Measurements from ENCODE around the gene RBFOX2. TPM values are rescaled to one million over a fixed set of nuclear protein-coding genes. Genes with fewer than 3 reads are reported as not detected.
"Not testable (repeated sequence)": the region's sequence is repeated elsewhere in the genome, so short reads cannot be mapped to it uniquely, and the experiment has no call there.

RBFOX2 gene
- polyA plus RNA-seq, 2 of the 4 experiments (the other 2 are of a cell fraction) = 30.3 to 77.7 TPM

DNA sequence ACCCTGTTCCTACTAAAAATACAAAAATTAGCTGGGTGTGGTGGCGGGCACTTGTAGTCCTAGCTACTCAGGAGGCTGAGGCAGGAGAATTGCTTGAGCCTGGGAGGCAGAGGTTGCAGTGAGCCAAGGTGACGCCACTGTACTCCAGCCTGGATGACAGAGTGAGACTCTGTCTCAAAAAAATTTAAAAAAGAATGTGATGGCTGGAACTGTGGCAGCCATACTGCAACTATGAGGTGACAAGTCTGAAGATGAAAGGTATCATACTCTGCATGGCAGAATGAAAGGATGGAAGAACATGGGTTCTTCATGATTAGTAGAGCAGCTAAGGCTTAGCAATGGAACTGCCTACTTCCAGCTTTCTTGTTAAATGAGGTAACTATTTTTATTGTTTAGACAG lies 42.0 kb upstream of the RBFOX2 start:
- not testable (repeated sequence) for DNase-seq (ENCODE audit: low read depth in 1 of 2, low spot score in 1 of 2); H3K9me3 ChIP-seq; H3K4me2 ChIP-seq; H3K4me3 ChIP-seq; H3K4me1 ChIP-seq; ATAC-seq; H3K27ac ChIP-seq; FAIRE-seq
- WGBS (ENCODE audit: missing lambda C conversion rate) = 91% methylated on average over 2 of the region's 2 CpGs
- ChIA-PET CTCF (interaction anchor here (1.3 kb wide), 1 partner anchor 640 kb away, joined by 3 read pairs; no protein-coding TSS in a partner anchor), POLR2A (interaction anchor here (0.7 kb wide), 1 partner anchor 47 kb away, joined by 4 read pairs; no protein-coding TSS in a partner anchor)

DNA sequence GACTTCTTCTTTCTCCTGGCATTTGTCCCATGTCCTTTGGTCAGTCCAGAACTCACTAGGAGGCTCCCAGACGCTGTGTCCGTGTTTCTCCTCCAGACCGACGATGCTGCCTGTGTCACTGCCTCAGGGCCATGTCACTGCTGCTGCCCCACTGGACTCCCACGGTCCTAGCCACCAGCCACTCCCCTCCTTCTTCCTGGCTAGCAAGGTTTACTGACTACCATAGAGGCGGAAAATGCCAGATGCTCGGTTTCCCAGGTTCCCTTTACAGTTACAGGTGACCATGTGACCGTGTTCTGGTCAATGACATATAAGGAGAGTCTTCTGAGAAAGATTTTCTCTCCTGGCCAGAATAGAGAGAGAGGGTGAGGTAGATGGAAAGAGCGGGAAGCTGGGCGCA lies 40.7 kb upstream of the RBFOX2 start:
- POLR2A ChIA-PET = no interaction called here
- 71% methylated on average over 10 of the region's 10 CpGs for WGBS (ENCODE audit: missing lambda C conversion rate)
- CTCF ChIA-PET = interaction anchor here (1.1 kb wide), 1 partner anchor 117 kb away, joined by 3 read pairs; no protein-coding TSS in a partner anchor

DNA sequence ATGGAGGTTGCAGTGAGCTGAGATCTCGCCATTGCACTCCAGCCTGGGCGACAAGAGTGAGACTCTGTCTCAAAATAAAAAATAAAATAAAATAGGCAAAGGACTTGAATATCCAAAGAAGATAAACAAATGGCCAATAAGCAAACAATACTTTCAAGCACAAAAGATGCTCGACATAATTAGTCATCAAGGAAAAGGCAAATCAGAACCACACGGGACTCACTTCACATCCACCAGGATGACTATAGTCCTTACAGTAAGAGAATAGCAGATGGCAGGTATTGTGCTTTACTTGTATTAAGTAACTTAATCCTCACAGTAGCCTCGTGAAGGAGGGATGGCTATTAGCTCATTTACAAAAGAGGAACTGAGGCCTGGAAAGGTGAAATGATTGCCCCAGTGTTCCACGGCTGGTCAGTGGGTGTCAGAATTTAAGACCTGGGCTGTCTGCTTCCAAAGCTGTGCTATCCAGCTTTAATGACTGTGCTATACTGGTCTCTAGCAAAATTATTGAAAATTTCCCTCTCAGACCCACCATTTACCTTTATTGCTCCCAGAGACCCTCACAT lies 40.2 kb upstream of the RBFOX2 start:
- POLR2A ChIA-PET = no interaction called here
- Histone ChIP-seq H3K4me3 (no peak overlapping the region), H3K4me2 (no peak overlapping the region), H3K9me3 (no peaks in the 10 kb centered on the region), H3K4me1 (peaks cover 5% of the 10 kb centered on the region; the same call in 2 of the 3 replicates), H3K27ac (no peak overlapping the region)
- CTCF ChIA-PET = interaction anchor here (1.0 kb wide), 1 partner anchor 442 kb away, joined by 3 read pairs; no protein-coding TSS in a partner anchor
- no peak for TF ChIP-seq JUNB (IDR thresholded peaks at IDR 0.05)
- TF ChIP-seq GATA3 (IDR thresholded peaks at IDR 0.05; ENCODE audit: borderline replicate concordance) = no peak
- no peak for TF ChIP-seq SMC3 (IDR thresholded peaks at IDR 0.05)
- TF ChIP-seq, protein P1, sequence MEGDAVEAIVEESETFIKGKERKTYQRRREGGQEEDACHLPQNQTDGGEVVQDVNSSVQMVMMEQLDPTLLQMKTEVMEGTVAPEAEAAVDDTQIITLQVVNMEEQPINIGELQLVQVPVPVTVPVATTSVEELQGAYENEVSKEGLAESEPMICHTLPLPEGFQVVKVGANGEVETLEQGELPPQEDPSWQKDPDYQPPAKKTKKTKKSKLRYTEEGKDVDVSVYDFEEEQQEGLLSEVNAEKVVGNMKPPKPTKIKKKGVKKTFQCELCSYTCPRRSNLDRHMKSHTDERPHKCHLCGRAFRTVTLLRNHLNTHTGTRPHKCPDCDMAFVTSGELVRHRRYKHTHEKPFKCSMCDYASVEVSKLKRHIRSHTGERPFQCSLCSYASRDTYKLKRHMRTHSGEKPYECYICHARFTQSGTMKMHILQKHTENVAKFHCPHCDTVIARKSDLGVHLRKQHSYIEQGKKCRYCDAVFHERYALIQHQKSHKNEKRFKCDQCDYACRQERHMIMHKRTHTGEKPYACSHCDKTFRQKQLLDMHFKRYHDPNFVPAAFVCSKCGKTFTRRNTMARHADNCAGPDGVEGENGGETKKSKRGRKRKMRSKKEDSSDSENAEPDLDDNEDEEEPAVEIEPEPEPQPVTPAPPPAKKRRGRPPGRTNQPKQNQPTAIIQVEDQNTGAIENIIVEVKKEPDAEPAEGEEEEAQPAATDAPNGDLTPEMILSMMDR (IDR thresholded peaks at IDR 0.05) = no peak
- TF ChIP-seq HOXA7 (CRISPR knock-in tag; IDR thresholded peaks at IDR 0.05) = no peak
- TF ChIP-seq ZFP36 (IDR thresholded peaks at IDR 0.05; ENCODE audit: borderline replicate concordance, partially characterized antibody) = no peak
- TF ChIP-seq ATOH8 (CRISPR knock-in tag; IDR thresholded peaks at IDR 0.05; ENCODE audit: low read depth) = no peak
- TF ChIP-seq, protein P2, sequence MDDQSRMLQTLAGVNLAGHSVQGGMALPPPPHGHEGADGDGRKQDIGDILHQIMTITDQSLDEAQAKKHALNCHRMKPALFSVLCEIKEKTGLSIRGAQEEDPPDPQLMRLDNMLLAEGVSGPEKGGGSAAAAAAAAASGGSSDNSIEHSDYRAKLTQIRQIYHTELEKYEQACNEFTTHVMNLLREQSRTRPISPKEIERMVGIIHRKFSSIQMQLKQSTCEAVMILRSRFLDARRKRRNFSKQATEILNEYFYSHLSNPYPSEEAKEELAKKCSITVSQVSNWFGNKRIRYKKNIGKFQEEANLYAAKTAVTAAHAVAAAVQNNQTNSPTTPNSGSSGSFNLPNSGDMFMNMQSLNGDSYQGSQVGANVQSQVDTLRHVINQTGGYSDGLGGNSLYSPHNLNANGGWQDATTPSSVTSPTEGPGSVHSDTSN (IDR thresholded peaks at IDR 0.05) = no peak
- no peak for TF ChIP-seq RNF2 (IDR thresholded peaks at IDR 0.05; ENCODE audit: borderline replicate concordance, low read depth)
- TF ChIP-seq, protein P3, sequence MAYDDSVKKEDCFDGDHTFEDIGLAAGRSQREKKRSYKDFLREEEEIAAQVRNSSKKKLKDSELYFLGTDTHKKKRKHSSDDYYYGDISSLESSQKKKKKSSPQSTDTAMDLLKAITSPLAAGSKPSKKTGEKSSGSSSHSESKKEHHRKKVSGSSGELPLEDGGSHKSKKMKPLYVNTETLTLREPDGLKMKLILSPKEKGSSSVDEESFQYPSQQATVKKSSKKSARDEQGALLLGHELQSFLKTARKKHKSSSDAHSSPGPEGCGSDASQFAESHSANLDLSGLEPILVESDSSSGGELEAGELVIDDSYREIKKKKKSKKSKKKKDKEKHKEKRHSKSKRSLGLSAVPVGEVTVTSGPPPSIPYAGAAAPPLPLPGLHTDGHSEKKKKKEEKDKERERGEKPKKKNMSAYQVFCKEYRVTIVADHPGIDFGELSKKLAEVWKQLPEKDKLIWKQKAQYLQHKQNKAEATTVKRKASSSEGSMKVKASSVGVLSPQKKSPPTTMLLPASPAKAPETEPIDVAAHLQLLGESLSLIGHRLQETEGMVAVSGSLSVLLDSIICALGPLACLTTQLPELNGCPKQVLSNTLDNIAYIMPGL (CRISPR knock-in tag; IDR thresholded peaks at IDR 0.05; ENCODE audit: borderline replicate concordance) = no peak
- 53% methylated on average over 6 of the region's 6 CpGs for WGBS (ENCODE audit: missing lambda C conversion rate)
- ATAC-seq (no peak), FAIRE-seq (no peak), DNase-seq (ENCODE audit: low read depth in 1 of 2, low spot score in 1 of 2) (no peak)

More for the DNA sequence above, 40.7 kb upstream of the RBFOX2 start:
- Histone ChIP-seq H3K9me3 (no peaks in the 10 kb centered on the region), H3K4me2 (no peak overlapping the region), H3K4me1 (peaks cover 5% of the 10 kb centered on the region; the same call in 2 of the 3 replicates), H3K27ac (no peak overlapping the region), H3K4me3 (no peak overlapping the region)
- ATAC-seq (no peak), DNase-seq (ENCODE audit: low read depth in 1 of 2, low spot score in 1 of 2) (no peak), FAIRE-seq (no peak)
- TF ChIP-seq ZC3H11A (IDR thresholded peaks at IDR 0.05) (no peak), CHD2 (IDR thresholded peaks at IDR 0.05; ENCODE audit: low read length, partially characterized antibody) (no peak)

GRCh38 chr22:36067235-36067558 lies 38.6 kb upstream of the RBFOX2 start:
- H3K4me1 ChIP-seq = peaks cover 5% of the 10 kb centered on the region; the same call in 2 of the 3 replicates
- no peak overlapping the region for H3K4me3 ChIP-seq
- no peak for FAIRE-seq
- no peak overlapping the region for H3K27ac ChIP-seq
- no peak for DNase-seq (ENCODE audit: low read depth in 1 of 2, low spot score in 1 of 2)
- no peak overlapping the region for H3K4me2 ChIP-seq
- ATAC-seq = no peak
- ChIA-PET POLR2A (no interaction called here), CTCF (interaction anchor here (0.6 to 5.1 kb wide), 18 partner anchors 13 to 448 kb away, joined by 4 to 85 read pairs (median 10); partner anchors contain the start of gene RBFOX2)
- H3K9me3 ChIP-seq = no peaks in the 10 kb centered on the region
- TF ChIP-seq CBX2 (IDR thresholded peaks at IDR 0.05; ENCODE audit: borderline replicate concordance, low read depth) (no peak), NR3C1 (IDR thresholded peaks at IDR 0.05) (no peak), JUNB (IDR thresholded peaks at IDR 0.05) (no peak), RCOR1 (IDR thresholded peaks at IDR 0.05; ENCODE audit: low read depth, low read length) (no peak), PHF8 (IDR thresholded peaks at IDR 0.05; ENCODE audit: borderline replicate concordance, low read depth) (no peak), ESRRA (IDR thresholded peaks at IDR 0.05; ENCODE audit: borderline replicate concordance, low read length) (no peak), RNF2 (IDR thresholded peaks at IDR 0.05; ENCODE audit: borderline replicate concordance, low read depth) (no peak), NPAS2 (CRISPR knock-in tag; IDR thresholded peaks at IDR 0.05; ENCODE audit: borderline replicate concordance) (no peak), RARB (CRISPR knock-in tag; IDR thresholded peaks at IDR 0.05) (no peak), SMC3 (IDR thresholded peaks at IDR 0.05) (no peak), NFE2L2 (conservative IDR thresholded peaks at IDR 0.05; ENCODE audit: low read length) (no peak), ZC3H11A (IDR thresholded peaks at IDR 0.05) (no peak), GATA3 (IDR thresholded peaks at IDR 0.05; ENCODE audit: borderline replicate concordance) (no peak), MAZ (IDR thresholded peaks at IDR 0.05; ENCODE audit: borderline replicate concordance, low read depth, low read length) (no peak), EP300 (IDR thresholded peaks at IDR 0.05) (no peak)
- TF ChIP-seq, protein P4, sequence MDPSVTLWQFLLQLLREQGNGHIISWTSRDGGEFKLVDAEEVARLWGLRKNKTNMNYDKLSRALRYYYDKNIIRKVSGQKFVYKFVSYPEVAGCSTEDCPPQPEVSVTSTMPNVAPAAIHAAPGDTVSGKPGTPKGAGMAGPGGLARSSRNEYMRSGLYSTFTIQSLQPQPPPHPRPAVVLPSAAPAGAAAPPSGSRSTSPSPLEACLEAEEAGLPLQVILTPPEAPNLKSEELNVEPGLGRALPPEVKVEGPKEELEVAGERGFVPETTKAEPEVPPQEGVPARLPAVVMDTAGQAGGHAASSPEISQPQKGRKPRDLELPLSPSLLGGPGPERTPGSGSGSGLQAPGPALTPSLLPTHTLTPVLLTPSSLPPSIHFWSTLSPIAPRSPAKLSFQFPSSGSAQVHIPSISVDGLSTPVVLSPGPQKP (IDR thresholded peaks at IDR 0.05; ENCODE audit: low read depth, low read length) = no peak
